Measurements from ENCODE around the gene KERA. TPM values are rescaled to one million over a fixed set of nuclear protein-coding genes. Genes with fewer than 3 reads are reported as not detected.

Gene KERA
- total and polyA plus RNA-seq, 2 experiments from 2014 or later: not detected

- Histone ChIP-seq H3K36me3 (ENCODE audit: insufficient read depth) (no peaks in the 10 kb centered on the region), H3K27ac (ENCODE audit: low read depth) (no peak overlapping the region), H3K79me2 (replicated peaks; ENCODE audit: insufficient read depth) (no peaks in the 10 kb centered on the region), H3K4me1 (ENCODE audit: insufficient read depth) (peaks cover 22% of the 10 kb centered on the region; the same call in 1 of the 2 replicates), H3K9me2 (ENCODE audit: insufficient read depth) (0 out of 2 replicates have a peak, but pooled peaks cover 6% of the 10 kb centered on the region), H3K4me3 (no peak overlapping the region), H2AFZ (no peak overlapping the region), H3F3A (replicated peaks; ENCODE audit: low read depth) (no peaks in the 10 kb centered on the region), H3K27me3 (ENCODE audit: insufficient read depth) (no peaks in the 10 kb centered on the region), H4K20me1 (replicated peaks; ENCODE audit: insufficient read depth) (no peaks in the 10 kb centered on the region), H3K4me2 (no peak overlapping the region)
- Mint-ChIP-seq H3K27ac (no peak overlapping the region), H3K36me3 (ENCODE audit: low read depth) (no peaks in the 10 kb centered on the region), H3K4me3 (no peak overlapping the region), H3K9me3 (no peaks in the 10 kb centered on the region), H3K27me3 (ENCODE audit: insufficient read depth, low read depth, poor library complexity) (no peaks in the 10 kb centered on the region), H3K4me1 (peaks cover 17% of the 10 kb centered on the region)
- ATAC-seq (no peak), DNase-seq (ENCODE audit: low spot score) (no peak)
- no peak for TF ChIP-seq JUNB (IDR thresholded peaks at IDR 0.05; ENCODE audit: unreplicated experiment)
- TF ChIP-seq ZNF462 (CRISPR knock-in tag; IDR thresholded peaks at IDR 0.05): no peak
- no peak for TF ChIP-seq ZNF114 (CRISPR knock-in tag; IDR thresholded peaks at IDR 0.05)
- no peak for TF ChIP-seq ZNF331 (CRISPR knock-in tag; IDR thresholded peaks at IDR 0.05; ENCODE audit: low read depth)
- TF ChIP-seq STAT1 (IDR thresholded peaks at IDR 0.05; ENCODE audit: unreplicated experiment): no peak
- no peak for TF ChIP-seq CTCF (conservative IDR thresholded peaks at IDR 0.05; ENCODE audit: low read depth in 2 of 2)
- no peak for TF ChIP-seq ETS1 (IDR thresholded peaks at IDR 0.05)
- no peak for TF ChIP-seq NANOG (IDR thresholded peaks at IDR 0.05; ENCODE audit: borderline replicate concordance)
- TF ChIP-seq EZH2phosphoT487 (IDR thresholded peaks at IDR 0.05; ENCODE audit: unreplicated experiment): no peak
- no peak for TF ChIP-seq CREB1 (CRISPR knock-in tag; IDR thresholded peaks at IDR 0.05; ENCODE audit: low read depth)
- TF ChIP-seq REST (IDR thresholded peaks at IDR 0.05; ENCODE audit: unreplicated experiment): no peak
- TF ChIP-seq EZH2 (IDR thresholded peaks at IDR 0.05; ENCODE audit: low read depth, unreplicated experiment): no peak
- no peak for TF ChIP-seq POLR2AphosphoS5 (IDR thresholded peaks at IDR 0.05; ENCODE audit: low read depth)
Measured at GRCh38 chr12:91077228-91077954, 19.6 kb upstream of the KERA start.
